GM10266 (cell line): ENCODE measurements around the gene RPEL1.
"Not testable (repeated sequence)": the region's sequence is repeated elsewhere in the genome, so short reads cannot be mapped to it uniquely, and the experiment has no call there.

Experiments used
- DNase-seq: peaks from one replicate; pipeline ENCODE4 v3.0.0; 2012; ENCODE audit errors: extremely low spot score
- CTCF ChIP-seq: IDR thresholded peaks from 2 replicates; pipeline ENCODE4 v1.5.1; 2012; ENCODE audit warnings: mild to moderate bottlenecking, low read depth; ENCODE audit not compliant: control insufficient read depth, insufficient read depth; ENCODE audit errors: missing control alignments

The RPEL1 gene

DNA sequence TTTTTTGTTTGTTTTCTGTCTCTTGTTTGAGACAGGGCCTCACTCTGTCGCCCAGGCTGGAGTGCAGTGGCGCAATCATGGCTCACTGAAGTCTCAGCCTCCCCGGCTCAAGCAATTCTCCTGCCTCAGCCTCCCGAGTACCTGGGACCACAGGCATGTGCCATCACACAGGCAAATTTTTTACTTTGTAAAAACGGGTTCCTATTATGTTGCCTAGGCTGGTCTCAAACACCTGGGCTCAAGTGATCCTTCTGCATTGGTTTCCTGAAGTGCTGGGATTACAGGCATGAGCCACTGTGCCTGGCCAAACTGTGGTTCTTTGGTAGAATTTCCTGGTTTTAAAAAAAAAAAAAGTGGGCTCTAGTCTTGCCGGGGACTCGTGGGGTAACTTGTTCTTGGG lies at the start of gene RPEL1:
TSS of gene RPEL1 (plus strand) at position 301 of the 400 bp plus-strand sequence. CDS start 110 bp downstream, outside the sequence.
- DNase-seq: not testable (repeated sequence)

GRCh38 chr10:103196516-103196915 lies 49.2 kb upstream of the RPEL1 start:
- no peak for TF ChIP-seq CTCF

DNA sequence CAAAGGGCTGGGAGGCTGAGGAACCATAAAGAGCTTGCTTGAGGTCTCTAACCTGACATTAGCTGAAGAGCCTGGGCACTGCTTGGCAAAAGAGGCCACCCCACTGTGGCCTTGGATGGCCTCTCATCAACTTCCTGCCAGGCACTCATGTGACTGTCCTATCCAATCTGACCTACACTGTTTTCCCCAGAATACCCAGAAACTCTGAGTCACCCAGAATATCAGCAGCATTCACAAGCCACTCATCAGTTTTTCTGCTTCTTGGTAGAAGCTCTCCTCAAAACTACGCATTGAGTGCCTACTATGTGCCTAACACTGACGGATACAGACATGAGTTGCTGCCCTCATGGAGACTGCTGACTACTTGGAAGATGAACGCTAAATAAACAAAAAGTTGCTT lies 48.5 kb upstream of the RPEL1 start:
- DNase-seq: no peak
- no peak for TF ChIP-seq CTCF

More at GRCh38 chr10:103196516-103196915, 49.2 kb upstream of the RPEL1 start:
- DNase-seq: no peak

GRCh38 chr10:103197903-103198302 lies 47.8 kb upstream of the RPEL1 start:
- DNase-seq: no peak
- TF ChIP-seq CTCF: no peak

DNA sequence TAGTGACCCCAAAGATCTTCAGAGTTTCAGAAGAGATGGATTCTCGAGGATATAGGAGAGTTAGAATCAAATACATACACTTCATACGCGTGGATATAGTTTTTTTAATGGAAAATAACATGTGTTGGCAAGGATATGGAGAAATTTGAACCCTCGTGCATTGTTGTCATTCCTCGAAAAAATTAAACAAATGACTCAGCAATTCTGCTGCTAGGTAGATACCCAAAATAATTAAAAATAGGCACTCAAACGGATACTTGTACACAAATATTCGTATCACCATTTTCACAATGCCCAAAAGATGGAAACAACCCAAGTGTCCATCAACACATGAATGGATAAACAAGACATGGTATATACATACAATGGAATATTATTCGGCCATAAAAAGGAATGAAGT lies 47.0 kb upstream of the RPEL1 start:
- TF ChIP-seq CTCF: no peak
- no peak for DNase-seq

DNA sequence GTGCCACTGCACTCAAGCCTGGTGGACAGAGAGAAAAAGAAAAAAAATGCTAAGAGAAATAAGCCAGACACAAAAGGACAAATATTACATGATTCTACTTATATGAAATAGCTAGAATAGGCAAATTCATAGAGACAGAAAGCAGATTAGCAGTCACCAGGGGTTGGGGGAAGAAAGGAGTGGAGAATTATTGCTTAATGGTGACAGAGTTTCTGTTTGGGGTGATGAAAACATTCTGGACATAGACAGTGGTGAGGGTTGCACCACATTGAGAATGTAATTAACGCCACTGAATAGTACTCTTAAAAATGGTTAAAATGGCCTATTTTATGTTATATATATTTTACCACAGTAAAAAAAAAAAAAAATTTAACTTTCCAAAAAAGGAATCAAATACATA lies 46.2 kb upstream of the RPEL1 start:
- no peak for DNase-seq
- TF ChIP-seq CTCF: no peak

- DNase-seq: no peak
- TF ChIP-seq CTCF: no peak
These were observed 43.4 kb upstream of the RPEL1 start for GRCh38 chr10:103202319-103202718.

DNA sequence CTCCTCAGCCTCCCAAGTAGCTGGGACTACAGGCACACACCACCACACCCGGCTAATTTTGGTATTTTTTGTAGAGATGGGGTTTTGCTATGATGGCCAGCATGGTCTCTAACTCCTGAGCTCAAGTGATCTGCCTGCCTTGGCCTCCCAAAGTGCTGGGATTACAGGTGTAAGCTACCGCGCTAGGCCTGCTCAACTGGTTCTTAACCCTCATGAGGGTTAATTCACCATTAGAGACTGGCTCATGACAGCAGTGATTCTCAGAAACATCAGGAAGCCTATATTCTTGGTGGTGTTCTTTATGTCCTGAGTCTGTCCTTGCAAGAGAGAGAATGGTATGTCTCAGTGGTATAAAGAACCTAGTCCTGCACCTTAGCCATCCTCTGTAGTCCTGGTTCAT lies 42.2 kb upstream of the RPEL1 start:
- TF ChIP-seq CTCF: no peak
- no peak for DNase-seq
